ENCODE results near the gene ZNF335. TPM values are rescaled to one million over a fixed set of nuclear protein-coding genes. Genes with fewer than 3 reads are reported as not detected.

ZNF335 gene
- total and polyA plus RNA-seq, 2 of the 13 experiments (the other 11 are each of a cell fraction or from before 2014, with no cell fraction given): 9.7 to 13.7 TPM

- peak; percentile 15 for ATAC-seq
- CTCF ChIA-PET (ENCODE audit: low intra/inter-chr PET ratio, low total read pairs): no interaction called here
- TF ChIP-seq HDAC6 (IDR thresholded peaks at IDR 0.05; ENCODE audit: low read depth, low read length) (no peak), ZNF768 (CRISPR knock-in tag; IDR thresholded peaks at IDR 0.05) (no peak), ZNF629 (CRISPR knock-in tag; conservative IDR thresholded peaks at IDR 0.05) (no peak), NFE2L1 (CRISPR knock-in tag; IDR thresholded peaks at IDR 0.05; ENCODE audit: borderline replicate concordance) (no peak), ZNF772 (CRISPR knock-in tag; IDR thresholded peaks at IDR 0.05) (no peak; the same call in 1 of the 2 replicates), SP2 (CRISPR knock-in tag; IDR thresholded peaks at IDR 0.05) (no peak), DZIP1 (CRISPR knock-in tag; IDR thresholded peaks at IDR 0.05) (no peak), CEBPG (CRISPR knock-in tag; IDR thresholded peaks at IDR 0.05) (no peak), KMT2A (CRISPR knock-in tag; IDR thresholded peaks at IDR 0.05) (no peak), NFYB (CRISPR knock-in tag; IDR thresholded peaks at IDR 0.05) (no peak), DNMT3B (CRISPR knock-in tag; conservative IDR thresholded peaks at IDR 0.05) (no peak), ZNF136 (CRISPR knock-in tag; IDR thresholded peaks at IDR 0.05; ENCODE audit: low read depth) (no peak), TMF1 (CRISPR knock-in tag; IDR thresholded peaks at IDR 0.05; ENCODE audit: low read depth) (no peak), XRCC5 (optimal IDR thresholded peaks at IDR 0.05; ENCODE audit: low read length) (no peak), ELF1 (CRISPR knock-in tag; IDR thresholded peaks at IDR 0.05) (peak; percentile 44; the same call in 1 of the 2 replicates), ZNF770 (CRISPR knock-in tag; IDR thresholded peaks at IDR 0.05) (peak; percentile 84), IRF9 (CRISPR knock-in tag; IDR thresholded peaks at IDR 0.05; ENCODE audit: borderline replicate concordance) (no peak), ZNF18 (CRISPR knock-in tag; IDR thresholded peaks at IDR 0.05; ENCODE audit: insufficient replicate concordance) (no peak)
Measured at GRCh38 chr20:45918182-45918737, 53.7 kb downstream of the ZNF335 start.

More at GRCh38 chr20:45918182-45918737, 53.7 kb downstream of the ZNF335 start:
- FAIRE-seq: no peak
- no peak for DNase-seq (ENCODE audit: low spot score)
- Histone ChIP-seq H3K4me2 (ENCODE audit: low read depth, low read length) (peak overlapping the region; percentile 48), H3K79me2 (ENCODE audit: insufficient read depth, low read length) (no peaks in the 10 kb centered on the region), H3K36me3 (replicated peaks in 1 of 2; ENCODE audit: control insufficient read depth in 1 of 2, insufficient read depth in 2 of 2, low read length in 2 of 2) (no peaks in the 10 kb centered on the region), H3K27me3 (ENCODE audit: control insufficient read depth in 1 of 2, insufficient read depth in 2 of 2, low read length in 2 of 2) (peaks cover 0 to 8% of the 10 kb centered on the region in 2 experiments; a peak in 2 of 5 replicates), H3K9ac (ENCODE audit: insufficient read depth, low read depth, low read length) (peak overlapping the region; percentile 2; the same call in 1 of the 2 replicates), H3K9me3 (ENCODE audit: low read length) (no peaks in the 10 kb centered on the region), H3K4me1 (ENCODE audit: insufficient read depth, low read length) (peaks cover 74% of the 10 kb centered on the region), H4K20me1 (ENCODE audit: insufficient read depth, low read length) (no peaks in the 10 kb centered on the region), H3K27ac (ENCODE audit: extremely low read length, insufficient read depth, low read length) (peak overlapping the region; percentile 7), H2AFZ (ENCODE audit: low read length) (peak overlapping the region; percentile 17), H3K4me3 (replicated peaks in 1 of 3; ENCODE audit: insufficient read depth in 1 of 3, low read depth in 2 of 3, low read length in 3 of 3) (peak overlapping the region in 1 of 3 experiments; percentile 9; a peak in 2 of 6 replicates)
- POLR2A ChIA-PET: interaction anchor here (1.3 to 5.0 kb wide), 10 partner anchors 9 to 84 kb away, joined by 4 to 78 read pairs (median 8); partner anchors contain the start of genes ACOT8, CTSA, NEURL2 and PCIF1
- intact Hi-C loops (cut with micrococcal nuclease; ENCODE audit: unreplicated experiment): no loop called here
- in situ Hi-C loops (cut with HindIII; ENCODE audit: extremely low pct_ligation_motif_present, low pct_unique_long_range_greater_than_20kb): no loop called here
- whole genome bisulfite sequencing (ENCODE audit: low lambda C conversion rate): 2% methylated on average over 5 of the region's 5 CpGs
- no TSS peak for BruUV-seq (replicated peaks)

Measured in HepG2 (cell line).